ENCODE measurements around the gene RAD51B.

Gene RAD51B

DNA sequence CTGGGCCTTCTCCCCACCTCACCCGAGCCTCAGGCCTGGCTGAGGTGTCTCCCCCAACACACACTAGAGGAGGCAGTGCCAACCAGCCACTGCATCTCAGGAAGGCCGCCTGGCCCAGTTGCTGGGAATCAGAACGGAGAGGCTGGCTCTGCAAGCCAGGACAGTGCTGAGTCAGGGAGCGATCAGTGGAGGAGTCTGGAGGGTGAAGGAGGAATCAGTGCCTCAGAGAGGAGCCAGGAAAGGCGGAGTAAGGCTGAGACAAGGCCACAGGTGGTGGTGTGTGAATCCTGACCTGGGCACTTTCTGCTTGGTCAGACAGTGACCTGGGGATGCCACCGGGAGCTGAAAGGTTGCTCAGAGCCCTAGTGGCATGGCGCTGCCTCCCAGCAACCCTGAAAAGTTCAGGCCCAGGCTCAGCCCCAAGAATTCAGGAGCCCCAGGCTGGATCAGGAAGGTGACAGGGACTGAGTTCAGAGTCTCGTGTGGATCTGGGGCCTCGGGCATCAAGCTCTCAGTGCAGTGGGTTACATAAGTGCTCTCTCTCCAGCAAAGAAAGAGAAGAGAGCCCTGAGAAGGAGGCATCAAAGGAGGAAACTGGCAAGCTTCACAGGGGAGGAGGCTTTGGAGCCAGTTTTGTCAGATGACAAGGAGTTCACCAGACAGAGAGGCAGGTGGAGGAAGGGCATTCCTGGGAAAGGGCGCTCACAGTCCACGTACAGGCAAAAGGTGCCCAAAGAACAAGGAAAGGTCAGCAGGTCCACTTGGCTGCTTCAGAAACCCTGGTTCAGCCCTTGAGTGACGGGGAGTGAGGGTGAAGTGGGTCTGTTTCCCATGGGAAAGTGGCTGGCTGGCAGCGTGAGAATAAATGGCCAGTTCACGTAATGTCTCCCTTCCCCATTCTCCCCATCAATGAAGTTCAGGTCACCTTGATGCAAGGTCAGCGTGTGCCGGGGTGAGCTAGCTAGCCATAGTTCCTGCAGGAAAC lies 885.4 kb downstream of the RAD51B start:
- H3K27ac ChIP-seq, result no peak overlapping the region
- TF ChIP-seq, protein P1, sequence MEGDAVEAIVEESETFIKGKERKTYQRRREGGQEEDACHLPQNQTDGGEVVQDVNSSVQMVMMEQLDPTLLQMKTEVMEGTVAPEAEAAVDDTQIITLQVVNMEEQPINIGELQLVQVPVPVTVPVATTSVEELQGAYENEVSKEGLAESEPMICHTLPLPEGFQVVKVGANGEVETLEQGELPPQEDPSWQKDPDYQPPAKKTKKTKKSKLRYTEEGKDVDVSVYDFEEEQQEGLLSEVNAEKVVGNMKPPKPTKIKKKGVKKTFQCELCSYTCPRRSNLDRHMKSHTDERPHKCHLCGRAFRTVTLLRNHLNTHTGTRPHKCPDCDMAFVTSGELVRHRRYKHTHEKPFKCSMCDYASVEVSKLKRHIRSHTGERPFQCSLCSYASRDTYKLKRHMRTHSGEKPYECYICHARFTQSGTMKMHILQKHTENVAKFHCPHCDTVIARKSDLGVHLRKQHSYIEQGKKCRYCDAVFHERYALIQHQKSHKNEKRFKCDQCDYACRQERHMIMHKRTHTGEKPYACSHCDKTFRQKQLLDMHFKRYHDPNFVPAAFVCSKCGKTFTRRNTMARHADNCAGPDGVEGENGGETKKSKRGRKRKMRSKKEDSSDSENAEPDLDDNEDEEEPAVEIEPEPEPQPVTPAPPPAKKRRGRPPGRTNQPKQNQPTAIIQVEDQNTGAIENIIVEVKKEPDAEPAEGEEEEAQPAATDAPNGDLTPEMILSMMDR (conservative IDR thresholded peaks at IDR 0.05), result no peak
- no peak for TF ChIP-seq ZFX (IDR thresholded peaks at IDR 0.05)

DNA sequence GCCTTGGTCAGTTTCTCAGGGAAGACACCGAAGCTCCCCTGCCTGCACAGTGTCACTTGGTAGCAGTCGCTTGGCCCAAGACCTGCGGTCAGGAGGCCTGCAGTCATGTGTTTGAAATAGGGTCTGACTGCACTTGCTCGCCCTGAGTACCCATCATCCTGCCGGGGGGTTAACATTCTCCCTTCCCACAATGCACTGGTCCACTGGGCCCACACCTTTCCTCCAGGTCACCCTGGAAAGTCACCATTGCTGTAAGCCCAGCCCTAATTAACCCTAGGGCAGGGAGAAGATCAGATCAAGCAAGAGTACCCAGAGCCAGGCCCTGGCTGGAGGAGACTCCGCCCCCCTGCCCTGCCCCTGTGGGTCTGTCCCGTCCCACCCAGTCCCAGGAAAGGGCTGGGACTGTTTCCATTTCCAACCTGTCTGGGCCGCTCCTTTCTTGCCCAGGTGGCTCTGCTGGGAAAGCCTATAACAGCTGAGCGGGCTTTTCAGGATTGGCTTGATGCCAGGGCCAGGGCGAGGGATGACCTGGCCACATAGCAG lies 886.2 kb downstream of the RAD51B start:
- TF ChIP-seq, protein P1 (conservative IDR thresholded peaks at IDR 0.05), result no peak
- TF ChIP-seq ZFX (IDR thresholded peaks at IDR 0.05), result no peak
- no peak overlapping the region for H3K27ac ChIP-seq

DNA sequence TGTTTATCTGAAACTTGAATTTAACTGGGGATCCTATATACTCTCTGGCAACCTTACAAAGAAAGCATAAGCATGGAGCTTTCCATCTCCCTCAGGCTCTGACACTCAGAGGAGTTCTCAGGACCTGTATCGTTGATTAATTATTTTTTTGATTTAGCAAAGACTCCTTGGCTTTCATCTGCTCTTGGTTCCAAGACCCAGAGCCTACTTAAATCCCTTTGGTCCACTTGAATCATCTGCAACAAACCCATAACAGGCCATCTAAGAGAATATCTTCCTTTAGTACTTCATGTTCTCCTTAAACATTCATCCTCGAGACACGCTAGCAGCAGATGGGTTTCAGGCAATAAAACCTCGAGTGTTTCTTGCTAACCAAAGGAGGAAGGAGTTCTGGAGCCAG lies 887.9 kb downstream of the RAD51B start:
- H3K27ac ChIP-seq, result no peak overlapping the region
- TF ChIP-seq, protein P1 (conservative IDR thresholded peaks at IDR 0.05), result no peak
- TF ChIP-seq ZFX (IDR thresholded peaks at IDR 0.05), result no peak

DNA sequence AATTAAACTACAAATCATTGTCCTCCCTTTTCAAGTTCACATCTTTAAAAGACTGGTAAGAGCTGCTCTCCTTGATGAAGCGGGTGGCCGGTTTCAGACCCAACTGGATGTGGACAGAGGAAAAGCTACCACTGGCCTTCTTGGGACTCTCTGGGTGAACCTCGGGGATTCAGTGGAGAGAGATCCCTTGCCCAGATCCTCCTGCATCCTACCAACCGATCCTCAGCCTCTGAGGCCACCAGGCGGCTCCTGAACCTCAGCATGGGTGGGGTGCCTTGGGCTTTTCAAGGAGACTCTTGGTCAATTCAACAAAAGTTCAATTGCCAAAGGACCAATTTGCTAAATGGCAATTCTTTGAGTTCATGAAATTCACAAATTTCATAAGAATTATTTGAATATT lies 888.8 kb downstream of the RAD51B start:
- H3K27ac ChIP-seq, result no peak overlapping the region
- TF ChIP-seq, protein P1 (conservative IDR thresholded peaks at IDR 0.05), result no peak
- no peak for TF ChIP-seq ZFX (IDR thresholded peaks at IDR 0.05)

DNA sequence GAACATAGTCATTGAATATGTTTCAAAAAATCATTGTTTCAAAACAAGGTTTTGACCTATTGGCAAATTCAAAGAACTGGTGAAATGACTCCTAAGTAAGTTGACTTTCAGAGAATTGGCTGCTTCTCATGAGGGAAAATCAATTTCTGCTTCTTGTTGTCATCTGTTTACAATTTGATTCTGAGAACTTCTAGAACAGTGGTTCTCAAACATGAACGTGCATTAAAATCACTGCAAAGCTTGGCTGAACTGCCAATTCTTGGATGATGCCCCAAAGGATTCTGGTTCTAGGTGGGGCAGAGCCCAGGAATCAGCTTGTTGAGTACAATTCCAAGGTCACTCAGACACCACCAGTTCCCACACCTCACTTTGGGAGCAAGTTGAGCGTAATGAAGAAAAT lies 889.4 kb downstream of the RAD51B start:
- no peak for TF ChIP-seq ZFX (IDR thresholded peaks at IDR 0.05)
- TF ChIP-seq, protein P1 (conservative IDR thresholded peaks at IDR 0.05), result no peak
- no peak overlapping the region for H3K27ac ChIP-seq

DNA sequence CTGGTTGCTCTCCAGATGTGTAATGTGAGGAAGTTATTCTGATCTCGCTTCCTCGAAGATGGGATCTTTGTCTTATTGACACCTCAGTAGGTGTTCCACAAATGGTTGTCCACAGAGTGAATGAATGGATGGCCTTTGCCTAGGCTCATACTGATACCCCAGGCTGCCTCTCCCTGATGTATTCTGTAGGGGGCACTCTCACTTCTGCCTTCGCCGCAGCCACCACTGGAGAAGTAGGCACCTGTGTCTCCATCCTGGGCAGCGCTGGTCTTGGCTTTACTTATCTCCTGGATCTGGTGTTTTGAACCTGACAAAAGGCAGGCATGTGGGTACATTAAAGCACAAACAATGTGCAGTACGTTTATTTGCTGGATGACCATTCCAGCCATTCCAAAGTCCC lies 891.2 kb downstream of the RAD51B start:
- no peak overlapping the region for H3K27ac ChIP-seq
- TF ChIP-seq, protein P1 (conservative IDR thresholded peaks at IDR 0.05), result no peak
- TF ChIP-seq ZFX (IDR thresholded peaks at IDR 0.05), result no peak

Data from C4-2B (cell line).